Neural progenitor cell (in vitro differentiated cells): Measurements from ENCODE around the gene CABP4. TPM values are rescaled to one million over a fixed set of nuclear protein-coding genes. Genes with fewer than 3 reads are reported as not detected.

ENCODE experiments used
- DNase-seq: peaks from one replicate; pipeline ENCODE4 v3.0.0-alpha.2; 2016; ENCODE audit warnings: low spot score
- H2AFZ ChIP-seq: fragments of 200-600 bp; sonication (generic); replicated peaks from 2 replicates; pipeline ENCODE4 v1.6.1; 2016; ENCODE audit warnings: antibody characterized with exemption
- H3F3A ChIP-seq: fragments of 200-600 bp; sonication (generic); 2 replicates; pipeline ENCODE4 v1.6.1; 2016; ENCODE audit warnings: antibody characterized with exemption, low read depth
- H3K27ac ChIP-seq: fragments of 200-600 bp; sonication (generic); 2 replicates; pipeline ENCODE4 v1.5.1; 2016; ENCODE audit warnings: mild to moderate bottlenecking
- H3K27me3 ChIP-seq: fragments of 200-600 bp; sonication (generic); 2 replicates; pipeline ENCODE4 v1.6.1; 2016; ENCODE audit warnings: mild to moderate bottlenecking, moderate library complexity
- H3K36me3 ChIP-seq: fragments of 200-600 bp; sonication (generic); 2 replicates; pipeline ENCODE4 v1.5.1; 2016
- H3K4me1 ChIP-seq: fragments of 200-600 bp; sonication (generic); 2 replicates; pipeline ENCODE4 v1.6.1; 2016; ENCODE audit warnings: mixed run types
- H3K4me2 ChIP-seq: fragments of 200-600 bp; sonication (generic); 2 replicates; pipeline ENCODE4 v1.6.1; 2016
- H3K4me3 ChIP-seq: fragments of 200-600 bp; sonication (generic); 2 replicates; pipeline ENCODE4 v1.5.1; 2016
- H3K79me2 ChIP-seq: fragments of 200-600 bp; sonication (generic); 2 replicates; pipeline ENCODE4 v1.6.1; 2016; ENCODE audit warnings: low read depth
- H3K9ac ChIP-seq: fragments of 200-600 bp; sonication (generic); 2 replicates; pipeline ENCODE4 v1.6.1; 2016
- H3K9me3 ChIP-seq: fragments of 200-600 bp; sonication (generic); 2 replicates; pipeline ENCODE4 v1.5.1; 2016; ENCODE audit warnings: low read depth
- H4K20me1 ChIP-seq: fragments of 200-600 bp; sonication (generic); 2 replicates; pipeline ENCODE4 v1.6.1; 2016; ENCODE audit warnings: low read depth
- H3K27ac Mint-ChIP-seq: 3 replicates; pipeline ENCODE4 v1.8.0; 2021; ENCODE audit warnings: mixed read lengths
- H3K27me3 Mint-ChIP-seq: 2 replicates; pipeline ENCODE4 v1.8.0; 2022; ENCODE audit warnings: low read depth, mild to moderate bottlenecking, inconsistent platforms, moderate library complexity, mixed read lengths; ENCODE audit not compliant: insufficient read depth
- H3K36me3 Mint-ChIP-seq: 3 replicates; pipeline ENCODE4 v1.8.0; 2021; ENCODE audit warnings: mixed read lengths
- H3K4me1 Mint-ChIP-seq: 3 replicates; pipeline ENCODE4 v1.8.0; 2021; ENCODE audit warnings: mixed read lengths
- H3K4me3 Mint-ChIP-seq: 3 replicates; pipeline ENCODE4 v1.8.0; 2021; ENCODE audit warnings: mild to moderate bottlenecking, moderate library complexity, mixed read lengths
- H3K9me3 Mint-ChIP-seq: 3 replicates; pipeline ENCODE4 v1.8.0; 2020; ENCODE audit warnings: mixed read lengths
- EZH2 ChIP-seq: fragments of 200-600 bp; sonication (generic); IDR thresholded peaks from 2 replicates; pipeline ENCODE4 v1.6.1; 2017; ENCODE audit warnings: antibody characterized with exemption, mild to moderate bottlenecking, moderate library complexity
- EZH2phosphoT487 ChIP-seq: fragments of 200-600 bp; sonication (generic); IDR thresholded peaks from 2 replicates; pipeline ENCODE4 v1.6.1; 2017; ENCODE audit warnings: antibody characterized with exemption
- total RNA-seq: library from RNA; depleted of rRNA; stranded (reverse); fragments of >200 nt; gene quantifications from 2 replicates; pipeline ENCODE4 v1.2.3, GENCODE V29; 2015; ENCODE audit warnings: low replicate concordance
- TF ChIP-seq, protein P1 (sequence below): fragments of 200-600 bp; sonication (generic); IDR thresholded peaks from 2 replicates; pipeline ENCODE4 v1.5.1; 2017; ENCODE audit warnings: antibody characterized with exemption, mild to moderate bottlenecking

CABP4 gene
- total RNA-seq, 1 donor from 2014 or later: not detected

DNA sequence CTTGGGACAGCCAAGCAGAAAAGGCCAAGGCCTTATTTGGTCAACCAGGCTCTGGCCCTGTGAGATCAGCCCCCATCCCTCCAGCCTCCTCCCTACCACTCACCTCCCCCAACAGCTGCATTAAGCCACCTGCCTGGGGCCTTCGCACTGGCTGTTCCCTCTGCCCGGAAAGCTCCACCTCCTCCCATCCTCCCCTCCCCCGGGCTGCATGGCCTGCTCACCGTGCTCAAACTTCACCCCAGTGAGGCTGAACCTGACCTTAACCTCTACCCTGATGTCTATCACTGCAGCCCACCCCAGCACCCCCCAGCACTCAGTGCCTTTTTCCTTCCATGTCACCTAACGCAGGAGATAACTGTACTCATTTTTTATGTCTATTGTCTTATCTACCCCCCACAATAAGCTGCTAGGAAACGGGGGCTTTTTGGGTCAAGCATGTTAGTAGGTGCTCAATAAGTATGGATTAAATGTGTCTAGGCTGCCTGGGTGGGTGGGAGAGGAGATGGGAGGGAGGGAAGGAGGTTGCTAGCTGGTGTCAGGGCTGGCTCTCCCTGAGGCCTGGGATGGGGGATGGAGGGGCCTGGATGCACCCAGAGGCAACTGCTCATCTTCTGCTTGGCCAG lies 18.6 kb upstream of the CABP4 start:
- H3K4me3 ChIP-seq: no peak overlapping the region

GRCh38 chr11:67437082-67437808 lies 17.9 kb upstream of the CABP4 start, which contains the start of gene PTPRCAP:
TSS of gene PTPRCAP (minus strand) at chr11:67437682. CDS start at chr11:67437619, 63 bp downstream.
- no peak within 1 kb of the TSS for H2AFZ ChIP-seq
- H3K9me3 Mint-ChIP-seq: no peaks in the 10 kb centered on the region
- peak within 1 kb of the TSS; percentile 16 for H3K27ac Mint-ChIP-seq
- peaks cover 2% of the 10 kb centered on the region for H3K27me3 Mint-ChIP-seq
- no peak for DNase-seq
- no peak within 1 kb of the TSS for H3K9ac ChIP-seq
- H3K36me3 Mint-ChIP-seq: peaks cover 9% of the 10 kb centered on the region
- no peak within 1 kb of the TSS for H3K4me2 ChIP-seq
- no peaks in the 10 kb centered on the region for H3K79me2 ChIP-seq
- no peaks in the 10 kb centered on the region for H3K9me3 ChIP-seq
- no peak within 1 kb of the TSS for H3K4me3 ChIP-seq
- no peaks in the 10 kb centered on the region for H3F3A ChIP-seq
- no peaks in the 10 kb centered on the region for H3K27me3 ChIP-seq
- no peaks in the 10 kb centered on the region for H3K4me1 ChIP-seq
- H3K27ac ChIP-seq: no peak within 1 kb of the TSS
- no peaks in the 10 kb centered on the region for H3K36me3 ChIP-seq
- H3K4me3 Mint-ChIP-seq: peak within 1 kb of the TSS; percentile 9
- H3K4me1 Mint-ChIP-seq: peaks cover 6% of the 10 kb centered on the region
- TF ChIP-seq EZH2phosphoT487 (no peak), EZH2 (no peak)
- TF ChIP-seq, protein P1, sequence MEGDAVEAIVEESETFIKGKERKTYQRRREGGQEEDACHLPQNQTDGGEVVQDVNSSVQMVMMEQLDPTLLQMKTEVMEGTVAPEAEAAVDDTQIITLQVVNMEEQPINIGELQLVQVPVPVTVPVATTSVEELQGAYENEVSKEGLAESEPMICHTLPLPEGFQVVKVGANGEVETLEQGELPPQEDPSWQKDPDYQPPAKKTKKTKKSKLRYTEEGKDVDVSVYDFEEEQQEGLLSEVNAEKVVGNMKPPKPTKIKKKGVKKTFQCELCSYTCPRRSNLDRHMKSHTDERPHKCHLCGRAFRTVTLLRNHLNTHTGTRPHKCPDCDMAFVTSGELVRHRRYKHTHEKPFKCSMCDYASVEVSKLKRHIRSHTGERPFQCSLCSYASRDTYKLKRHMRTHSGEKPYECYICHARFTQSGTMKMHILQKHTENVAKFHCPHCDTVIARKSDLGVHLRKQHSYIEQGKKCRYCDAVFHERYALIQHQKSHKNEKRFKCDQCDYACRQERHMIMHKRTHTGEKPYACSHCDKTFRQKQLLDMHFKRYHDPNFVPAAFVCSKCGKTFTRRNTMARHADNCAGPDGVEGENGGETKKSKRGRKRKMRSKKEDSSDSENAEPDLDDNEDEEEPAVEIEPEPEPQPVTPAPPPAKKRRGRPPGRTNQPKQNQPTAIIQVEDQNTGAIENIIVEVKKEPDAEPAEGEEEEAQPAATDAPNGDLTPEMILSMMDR: no peak
- no peaks in the 10 kb centered on the region for H4K20me1 ChIP-seq

More for the DNA sequence above, 18.6 kb upstream of the CABP4 start:
- Histone ChIP-seq H3F3A (no peaks in the 10 kb centered on the region), H3K36me3 (no peaks in the 10 kb centered on the region), H3K79me2 (no peaks in the 10 kb centered on the region), H3K27ac (no peak overlapping the region), H3K4me1 (no peaks in the 10 kb centered on the region), H4K20me1 (no peaks in the 10 kb centered on the region), H3K4me2 (no peak overlapping the region), H2AFZ (no peak overlapping the region), H3K27me3 (no peaks in the 10 kb centered on the region), H3K9me3 (no peaks in the 10 kb centered on the region), H3K9ac (no peak overlapping the region)
- Mint-ChIP-seq H3K27ac (peak overlapping the region; percentile 16), H3K27me3 (peaks cover 2% of the 10 kb centered on the region), H3K4me1 (peaks cover 7% of the 10 kb centered on the region), H3K36me3 (peaks cover 16% of the 10 kb centered on the region), H3K9me3 (no peaks in the 10 kb centered on the region), H3K4me3 (peak overlapping the region; percentile 9)
- no peak for DNase-seq
- no peak for TF ChIP-seq EZH2
- TF ChIP-seq, protein P1: no peak
- no peak for TF ChIP-seq EZH2phosphoT487

DNA sequence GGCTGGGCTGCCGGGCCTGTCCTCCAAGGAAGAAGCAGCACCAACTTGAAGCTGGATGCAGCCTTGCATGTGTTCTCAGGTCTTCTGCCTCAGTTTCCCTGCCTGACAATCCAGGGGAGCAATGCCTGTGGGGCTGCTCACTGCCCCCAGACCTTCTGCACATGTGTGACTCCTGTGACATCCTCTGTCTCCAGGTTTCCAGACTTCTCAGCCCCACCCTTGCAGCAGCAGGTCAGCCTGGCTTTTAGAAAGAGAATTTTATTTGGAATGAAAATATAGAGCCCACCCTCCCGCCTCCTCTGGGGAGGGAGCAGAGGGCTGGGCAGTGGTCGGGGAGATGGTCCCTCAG lies 17.4 kb upstream of the CABP4 start:
- H3K4me1 Mint-ChIP-seq: peaks cover 6% of the 10 kb centered on the region
- peaks cover 2% of the 10 kb centered on the region for H3K27me3 Mint-ChIP-seq
- H3K4me3 ChIP-seq: no peak overlapping the region
- H3K27me3 ChIP-seq: no peaks in the 10 kb centered on the region
- DNase-seq: no peak
- H3K4me2 ChIP-seq: no peak overlapping the region
- no peak overlapping the region for H3K9ac ChIP-seq
- no peak overlapping the region for H3K27ac ChIP-seq
- TF ChIP-seq EZH2: no peak
- TF ChIP-seq, protein P1: no peak
- TF ChIP-seq EZH2phosphoT487: no peak
- peaks cover 3% of the 10 kb centered on the region for H3F3A ChIP-seq
- no peaks in the 10 kb centered on the region for H3K79me2 ChIP-seq
- H2AFZ ChIP-seq: no peak overlapping the region
- no peaks in the 10 kb centered on the region for H3K4me1 ChIP-seq
- no peaks in the 10 kb centered on the region for H3K36me3 ChIP-seq
- no peaks in the 10 kb centered on the region for H4K20me1 ChIP-seq
- H3K9me3 Mint-ChIP-seq: no peaks in the 10 kb centered on the region
- H3K4me3 Mint-ChIP-seq: no peak overlapping the region
- H3K27ac Mint-ChIP-seq: no peak overlapping the region
- H3K9me3 ChIP-seq: no peaks in the 10 kb centered on the region
- H3K36me3 Mint-ChIP-seq: peaks cover 8% of the 10 kb centered on the region
